Measurements from ENCODE around the gene HNF1B.

The HNF1B gene

GRCh38 chr17:37761059-37761458 lies 16.2 kb upstream of the HNF1B start:
- no peak for DNase-seq (ENCODE audit: low read depth in 2 of 2)

GRCh38 chr17:37759014-37759637 lies 14.3 kb upstream of the HNF1B start:
- DNase-seq (ENCODE audit: low read depth in 2 of 2) = no peak

GRCh38 chr17:37756051-37756450 lies 11.2 kb upstream of the HNF1B start:
- no peak for DNase-seq (ENCODE audit: low read depth in 2 of 2)

GRCh38 chr17:37755455-37755854 lies 10.6 kb upstream of the HNF1B start:
- DNase-seq (ENCODE audit: low read depth in 2 of 2) = no peak

- DNase-seq (ENCODE audit: low read depth in 2 of 2) = no peak
Measured at GRCh38 chr17:37754363-37754762, 9.5 kb upstream of the HNF1B start.

GRCh38 chr17:37752482-37752881 lies 7.6 kb upstream of the HNF1B start:
- no peak for DNase-seq (ENCODE audit: low read depth in 2 of 2)

GRCh38 chr17:37750768-37751475 lies 6.1 kb upstream of the HNF1B start:
- DNase-seq (ENCODE audit: low read depth in 2 of 2) = no peak

GRCh38 chr17:37750292-37750691 lies 5.4 kb upstream of the HNF1B start:
- DNase-seq (ENCODE audit: low read depth in 2 of 2) = no peak

- DNase-seq (ENCODE audit: low read depth in 2 of 2) = no peak
Measured at GRCh38 chr17:37747222-37747621, 2.4 kb upstream of the HNF1B start.

- DNase-seq (ENCODE audit: low read depth in 2 of 2) = no peak
Measured at GRCh38 chr17:37746617-37747016, 1.8 kb upstream of the HNF1B start.

- DNase-seq (ENCODE audit: low read depth in 2 of 2) = no peak
Measured at GRCh38 chr17:37745801-37746426, 1.1 kb upstream of the HNF1B start.

GRCh38 chr17:37744633-37744927 lies 279 bp downstream of the HNF1B start:
- no peak for DNase-seq (ENCODE audit: low read depth in 2 of 2)

GRCh38 chr17:37743875-37744632 lies 805 bp downstream of the HNF1B start:
- no peak for DNase-seq (ENCODE audit: low read depth in 2 of 2)

- DNase-seq (ENCODE audit: low read depth in 2 of 2) = no peak
Measured at GRCh38 chr17:37743612-37743874, 1.3 kb downstream of the HNF1B start.

- no peak for DNase-seq (ENCODE audit: low read depth in 2 of 2)
Measured at GRCh38 chr17:37742762-37743611, 1.9 kb downstream of the HNF1B start.

GRCh38 chr17:37742116-37742761 lies 2.6 kb downstream of the HNF1B start:
- no peak for DNase-seq (ENCODE audit: low read depth in 2 of 2)

GRCh38 chr17:37741341-37742115 lies 3.3 kb downstream of the HNF1B start:
- DNase-seq (ENCODE audit: low read depth in 2 of 2) = no peak

- DNase-seq (ENCODE audit: low read depth in 2 of 2) = no peak
Measured at GRCh38 chr17:37740915-37741314, 3.9 kb downstream of the HNF1B start.

GRCh38 chr17:37737971-37738370 lies 6.9 kb downstream of the HNF1B start:
- no peak for DNase-seq (ENCODE audit: low read depth in 2 of 2)

- no peak for DNase-seq (ENCODE audit: low read depth in 2 of 2)
Measured at GRCh38 chr17:37737081-37737480, 7.8 kb downstream of the HNF1B start.

GRCh38 chr17:37736428-37736827 lies 8.4 kb downstream of the HNF1B start:
- DNase-seq (ENCODE audit: low read depth in 2 of 2) = no peak
